SK-N-SH (cell line): Measurements from ENCODE around the gene ABHD10. TPM values are rescaled to one million over a fixed set of nuclear protein-coding genes. Genes with fewer than 3 reads are reported as not detected.

Experiments used
- CTCF ChIA-PET: fragments of 300-600, 350-600 bp; formaldehyde crosslinking; extraction: SDS; loops from one replicate; lab custom pipeline; 2021; lab: Yijun Ruan, JAX
- POLR2A ChIA-PET: fragments of 350-600 bp; sonication (Branson Sonifier 250); formaldehyde crosslinking; extraction: SDS; loops from one replicate; lab custom pipeline; 2020; ENCODE audit warnings: antibody characterized with exemption, inconsistent platforms; lab: Yijun Ruan, JAX
- DNase-seq: peaks from one replicate; pipeline ENCODE4 v3.0.0; 2012
- H2AFZ ChIP-seq: fragments of 200-600 bp; sonication (generic); 2 replicates; pipeline ENCODE4 v1.8.1; 2016; ENCODE audit warnings: antibody characterized with exemption, mild to moderate bottlenecking, low read depth
- H3F3A ChIP-seq: fragments of 200-600 bp; sonication (generic); replicated peaks from 2 replicates; pipeline ENCODE3; 2016; ENCODE audit warnings: antibody characterized with exemption, mild to moderate bottlenecking; ENCODE audit not compliant: insufficient read depth
- H3K27ac ChIP-seq, 2 experiments: fragments of 200-500 bp in 1 of 2; fragments of 200-600 bp in 1 of 2; sonication (Bioruptor generic) in 1 of 2; sonication (generic), shearing (Covaris generic) in 1 of 2; 2 replicates each; pipeline versions ENCODE4 v1.5.1 to v1.6.1; 2014 to 2016; ENCODE audit warnings: low read depth in 2 of 2, inconsistent platforms in 1 of 2, low read length in 1 of 2, mild to moderate bottlenecking in 1 of 2, mixed read lengths in 1 of 2
- H3K27me3 ChIP-seq: fragments of 200-600 bp; sonication (generic), shearing (Covaris generic); 2 replicates; pipeline ENCODE4 v1.6.1; 2016; ENCODE audit warnings: mixed run types; ENCODE audit not compliant: insufficient read depth
- H3K36me3 ChIP-seq, 2 experiments: fragments of 200-500 bp in 1 of 2; fragments of 200-600 bp in 1 of 2; sonication (Bioruptor generic) in 1 of 2; sonication (generic) in 1 of 2; replicated peaks in 1 of 2; 2 replicates each; pipeline versions ENCODE3 to v1.5.1; 2014 to 2016; ENCODE audit warnings: low read length in 1 of 2, mild to moderate bottlenecking in 1 of 2; ENCODE audit not compliant: insufficient read depth in 2 of 2, control insufficient read depth in 1 of 2
- H3K4me1 ChIP-seq, 2 experiments: fragments of 200-500 bp in 1 of 2; fragments of 200-600 bp in 1 of 2; sonication (Bioruptor generic) in 1 of 2; sonication (generic), shearing (Covaris generic) in 1 of 2; 2 replicates each; pipeline versions ENCODE4 v1.5.1 to v1.6.1; 2014 to 2016; ENCODE audit warnings: low read depth in 1 of 2, low read length in 1 of 2, mixed run types in 1 of 2; ENCODE audit not compliant: insufficient read depth in 2 of 2, control insufficient read depth in 1 of 2
- H3K4me2 ChIP-seq: fragments of 200-600 bp; sonication (generic), shearing (Covaris generic); 2 replicates; pipeline ENCODE4 v1.6.1; 2017; ENCODE audit warnings: mixed run types
- H3K4me3 ChIP-seq, 2 experiments: fragments of 200-500 bp in 1 of 2; fragments of 200-600 bp in 1 of 2; sonication (Bioruptor generic) in 1 of 2; sonication (generic), shearing (Covaris generic) in 1 of 2; 2 replicates each; pipeline versions ENCODE4 v1.5.1 to v1.8.1; 2014 to 2016; ENCODE audit warnings: low read depth in 2 of 2, inconsistent platforms in 1 of 2, low read length in 1 of 2, mild to moderate bottlenecking in 1 of 2, mixed read lengths in 1 of 2, moderate library complexity in 1 of 2
- H3K79me2 ChIP-seq: fragments of 200-600 bp; sonication (generic); 2 replicates; pipeline ENCODE4 v1.8.1; 2017; ENCODE audit warnings: mild to moderate bottlenecking; ENCODE audit not compliant: insufficient read depth
- H3K9ac ChIP-seq: fragments of 200-600 bp; sonication (generic); 2 replicates; pipeline ENCODE4 v1.6.1; 2017; ENCODE audit warnings: mixed run types
- H3K9me2 ChIP-seq: fragments of 200-600 bp; sonication (generic); 2 replicates; pipeline ENCODE4 v1.6.1; 2017; ENCODE audit warnings: mixed run types
- H3K9me3 ChIP-seq: fragments of 200-600 bp; sonication (generic); 2 replicates; pipeline ENCODE4 v1.6.1; 2017; ENCODE audit warnings: mixed run types, mild to moderate bottlenecking, moderate library complexity
- H4K20me1 ChIP-seq: fragments of 200-600 bp; sonication (generic); 2 replicates; pipeline ENCODE4 v1.6.1; 2017; ENCODE audit warnings: mild to moderate bottlenecking, mixed run types; ENCODE audit not compliant: insufficient read depth
- CHD2 ChIP-seq: fragments of 150-350 bp; IDR thresholded peaks from 2 replicates; pipeline ENCODE4 v1.6.1; 2018; ENCODE audit warnings: low read length; ENCODE audit not compliant: partially characterized antibody
- CTCF ChIP-seq: fragments of 200-600 bp; sonication (generic); IDR thresholded peaks from 2 replicates; pipeline ENCODE4 v1.6.1; 2017; ENCODE audit warnings: antibody characterized with exemption, mild to moderate bottlenecking, moderate library complexity
- ELF1 ChIP-seq: IDR thresholded peaks from 2 replicates; pipeline ENCODE4 v1.4.0; 2012
- GATA2 ChIP-seq: sonication (generic); formaldehyde crosslinking; IDR thresholded peaks from 2 replicates; pipeline ENCODE4 v1.5.0; 2020; ENCODE audit warnings: mild to moderate bottlenecking, missing genetic modification reagents
- IRF3 ChIP-seq: fragments of 150-350 bp; IDR thresholded peaks from 2 replicates; pipeline ENCODE4 v1.6.1; 2016; ENCODE audit warnings: mild to moderate bottlenecking, low read depth, low read length
- MAX ChIP-seq: IDR thresholded peaks from 2 replicates; pipeline ENCODE4 v1.4.0; 2012; ENCODE audit warnings: low read depth
- MEF2A ChIP-seq: IDR thresholded peaks from 2 replicates; pipeline ENCODE4 v1.4.0; 2012; ENCODE audit warnings: low read depth, borderline replicate concordance
- MXI1 ChIP-seq: IDR thresholded peaks from 2 replicates; pipeline ENCODE4 v1.6.1; 2012; ENCODE audit warnings: mild to moderate bottlenecking, low read depth, low read length, improper control_type of control experiment
- NFIC ChIP-seq: IDR thresholded peaks from 2 replicates; pipeline ENCODE4 v1.4.0; 2012; ENCODE audit warnings: borderline replicate concordance
- RAD21 ChIP-seq: IDR thresholded peaks from 2 replicates; pipeline ENCODE4 v1.6.1; 2012; ENCODE audit warnings: mild to moderate bottlenecking, low read length
- RCOR1 ChIP-seq: fragments of 150-350 bp; IDR thresholded peaks from 2 replicates; pipeline ENCODE4 v1.6.1; 2017; ENCODE audit warnings: antibody characterized with exemption, low read length
- RFX5 ChIP-seq: IDR thresholded peaks from 2 replicates; pipeline ENCODE4 v1.6.1; 2012; ENCODE audit warnings: mild to moderate bottlenecking, improper control_type of control experiment, low read length
- SMC3 ChIP-seq: IDR thresholded peaks from 2 replicates; pipeline ENCODE4 v1.6.1; 2012; ENCODE audit warnings: low read depth, low read length, improper control_type of control experiment
- USF1 ChIP-seq: IDR thresholded peaks from 2 replicates; pipeline ENCODE4 v1.4.0; 2012; ENCODE audit warnings: low read depth, borderline replicate concordance
- USF2 ChIP-seq: fragments of 150-350 bp; IDR thresholded peaks from 2 replicates; pipeline ENCODE4 v1.6.1; 2017; ENCODE audit warnings: antibody characterized with exemption, low read length, low read depth, borderline replicate concordance
- YY1 ChIP-seq: IDR thresholded peaks from 2 replicates; pipeline ENCODE4 v1.4.0; 2012; ENCODE audit warnings: low read depth, mild to moderate bottlenecking
- ZBTB33 ChIP-seq: IDR thresholded peaks from 2 replicates; pipeline ENCODE4 v1.4.0; 2012; ENCODE audit warnings: low read depth, borderline replicate concordance
- WGBS: methylation state at CpG from one replicate; pipeline ENCODE4 v1.1.6; 2017; ENCODE audit warnings: low lambda C conversion rate; 5-methylcytosine and 5-hydroxymethylcytosine counted together
- polyA plus RNA-seq, 3 experiments: library from polyadenylated mRNA; depleted of rRNA; stranded (reverse); fragments of >200 nt; gene quantifications; 2 replicates each; pipeline ENCODE4 v1.2.3, GENCODE V29; 2012

The ABHD10 gene
- polyA plus RNA-seq, 1 of the 3 experiments (the other 2 are of a cell fraction): 14.8 TPM

- Histone ChIP-seq H3K9ac (no peak overlapping the region), H3K4me2 (no peak overlapping the region), H3K9me2 (no peaks in the 10 kb centered on the region), H3K9me3 (no peaks in the 10 kb centered on the region), H3K36me3 (peaks cover 0 to 20% of the 10 kb centered on the region in 2 experiments), H4K20me1 (no peaks in the 10 kb centered on the region), H3K4me1 (peaks cover 0 to 8% of the 10 kb centered on the region in 2 experiments; a peak in 1 of 4 replicates), H3K27ac (no peak overlapping the region), H3K27me3 (no peaks in the 10 kb centered on the region), H3K79me2 (no peaks in the 10 kb centered on the region), H3F3A (no peaks in the 10 kb centered on the region), H2AFZ (no peak overlapping the region), H3K4me3 (no peak overlapping the region)
- ChIA-PET CTCF (interaction anchor here (0.6 to 7.3 kb wide), 33 partner anchors 9 to 907 kb away, joined by 3 to 165 read pairs (median 5); partner anchors contain the start of genes ABHD10 and TAGLN3), POLR2A (interaction anchor here (0.7 to 2.0 kb wide), 3 partner anchors 10 to 15 kb away, joined by 3 to 11 read pairs (median 3); partner anchors contain the start of gene TAGLN3)
- 0 out of 2 replicates have a peak, but pooled peaks have one; percentile 1 for TF ChIP-seq RCOR1
- TF ChIP-seq RFX5: no peak
- 79% methylated on average over 5 of the region's 5 CpGs for WGBS
- no peak for DNase-seq
These were observed 34.9 kb downstream of the ABHD10 start for GRCh38 chr3:112013784-112014143.

- TF ChIP-seq YY1 (no peak), MAX (no peak), RAD21 (no peak), IRF3 (no peak), NFIC (no peak), CHD2 (no peak), USF2 (no peak), MXI1 (no peak), SMC3 (no peak), ZBTB33 (no peak), USF1 (no peak), MEF2A (no peak), CTCF (no peak), ELF1 (no peak), GATA2 (no peak)
These were observed 38.3 kb downstream of the ABHD10 start for GRCh38 chr3:112017091-112017490.

More at GRCh38 chr3:112017091-112017490, 38.3 kb downstream of the ABHD10 start:
- no peaks in the 10 kb centered on the region for H4K20me1 ChIP-seq
- H3K9me2 ChIP-seq: no peaks in the 10 kb centered on the region
- ChIA-PET CTCF (interaction anchor here (3.9 to 7.3 kb wide), 3 partner anchors 19 to 301 kb away, joined by 17 to 165 read pairs (median 90); partner anchors contain the start of gene TAGLN3), POLR2A (no interaction called here)
- no peak overlapping the region for H3K9ac ChIP-seq
- H2AFZ ChIP-seq: no peak overlapping the region
- no peak overlapping the region for H3K4me2 ChIP-seq
- no peak for DNase-seq
- H3K9me3 ChIP-seq: no peaks in the 10 kb centered on the region
- no peak overlapping the region for H3K27ac ChIP-seq
- no peaks in the 10 kb centered on the region for H3F3A ChIP-seq
- peaks cover 0 to 2% of the 10 kb centered on the region in 2 experiments for H3K36me3 ChIP-seq
- H3K27me3 ChIP-seq: no peaks in the 10 kb centered on the region
- H3K4me1 ChIP-seq: peaks cover 0 to 8% of the 10 kb centered on the region in 2 experiments; a peak in 2 of 4 replicates
- no peak overlapping the region for H3K4me3 ChIP-seq
- no peaks in the 10 kb centered on the region for H3K79me2 ChIP-seq
